PC-9 (cell line): ENCODE measurements around the gene PHRF1.
"Not testable (repeated sequence)": the region's sequence is repeated elsewhere in the genome, so short reads cannot be mapped to it uniquely, and the experiment has no call there.

Experiments used
- CTCF ChIP-seq: fragments of 200-600 bp; sonication (generic); conservative IDR thresholded peaks from 2 replicates; pipeline ENCODE4 v1.6.1; 2017; ENCODE audit warnings: mixed run types, antibody characterized with exemption, mild to moderate bottlenecking, moderate library complexity
- EZH2 ChIP-seq: fragments of 200-600 bp; sonication (generic); IDR thresholded peaks from 2 replicates; pipeline ENCODE4 v1.8.0; 2017; ENCODE audit warnings: antibody characterized with exemption, low read depth

GRCh38 chr11:647672-648158, 71.4 kb downstream of the PHRF1 start:
- TF ChIP-seq CTCF, EZH2: not testable (repeated sequence)
